Measurements from ENCODE around the gene L3MBTL4. TPM values are rescaled to one million over a fixed set of nuclear protein-coding genes. Genes with fewer than 3 reads are reported as not detected.

Gene L3MBTL4
- polyA plus RNA-seq, 1 of the 3 experiments (the other 2 are of a cell fraction), result 0.02 TPM

DNA sequence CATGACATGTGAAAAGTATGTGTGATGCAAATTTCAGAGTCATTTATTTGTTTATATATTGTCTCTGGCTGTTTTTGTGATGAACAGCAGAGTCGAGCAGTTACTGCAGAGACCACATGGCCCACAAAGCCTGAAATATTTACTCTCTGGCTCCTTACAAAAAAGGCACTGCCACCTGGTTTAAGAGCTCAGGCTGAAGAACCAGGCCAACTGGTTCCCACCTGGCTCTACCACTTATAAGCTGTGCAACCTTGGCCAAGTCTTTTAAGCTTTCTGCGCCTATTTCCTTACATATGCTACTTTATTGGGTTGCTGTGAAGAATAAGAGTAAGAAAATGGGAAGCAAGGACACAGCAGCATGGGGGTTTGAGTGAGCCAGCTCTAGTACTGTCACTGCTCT is 207.6 kb downstream of the L3MBTL4 start:
- WGBS (ENCODE audit: low lambda C conversion rate), result 46% methylated on average over 2 of the region's 2 CpGs
- Histone ChIP-seq H3K9ac (no peak overlapping the region), H3K79me2 (ENCODE audit: insufficient read depth) (no peaks in the 10 kb centered on the region), H4K20me1 (ENCODE audit: insufficient read depth) (no peaks in the 10 kb centered on the region), H2AFZ (ENCODE audit: low read depth) (no peak overlapping the region), H3K9me3 (no peaks in the 10 kb centered on the region), H3K9me2 (no peaks in the 10 kb centered on the region), H3K4me2 (no peak overlapping the region), H3K36me3 (replicated peaks in 1 of 2; ENCODE audit: control insufficient read depth in 1 of 2, insufficient read depth in 2 of 2, low read length in 1 of 2) (no peaks in the 10 kb centered on the region), H3F3A (replicated peaks; ENCODE audit: insufficient read depth) (no peaks in the 10 kb centered on the region), H3K27ac (ENCODE audit: low read depth in 2 of 2, low read length in 1 of 2) (no peak overlapping the region), H3K4me3 (ENCODE audit: low read depth in 2 of 2, low read length in 1 of 2) (no peak overlapping the region), H3K4me1 (ENCODE audit: control insufficient read depth in 1 of 2, insufficient read depth in 2 of 2, low read depth in 1 of 2, low read length in 1 of 2) (no peaks in the 10 kb centered on the region; a peak in 2 of 4 replicates), H3K27me3 (ENCODE audit: insufficient read depth) (no peaks in the 10 kb centered on the region)
- CTCF ChIA-PET, result interaction anchor here (1.0 kb wide), 1 partner anchor 328 kb away, joined by 4 read pairs; no protein-coding TSS in a partner anchor
- no peak for TF ChIP-seq YY1 (IDR thresholded peaks at IDR 0.05; ENCODE audit: low read depth)
- no peak for TF ChIP-seq CHD2 (IDR thresholded peaks at IDR 0.05; ENCODE audit: low read length, partially characterized antibody)
- no peak for TF ChIP-seq RXRA (IDR thresholded peaks at IDR 0.05; ENCODE audit: borderline replicate concordance, low read depth)
- TF ChIP-seq POLR2AphosphoS5 (IDR thresholded peaks at IDR 0.05; ENCODE audit: low read depth, low read length), result no peak
- no peak for TF ChIP-seq EP300 (IDR thresholded peaks at IDR 0.05; ENCODE audit: borderline replicate concordance in 1 of 2, low read depth in 1 of 2, low read length in 1 of 2)
- TF ChIP-seq, protein P1, sequence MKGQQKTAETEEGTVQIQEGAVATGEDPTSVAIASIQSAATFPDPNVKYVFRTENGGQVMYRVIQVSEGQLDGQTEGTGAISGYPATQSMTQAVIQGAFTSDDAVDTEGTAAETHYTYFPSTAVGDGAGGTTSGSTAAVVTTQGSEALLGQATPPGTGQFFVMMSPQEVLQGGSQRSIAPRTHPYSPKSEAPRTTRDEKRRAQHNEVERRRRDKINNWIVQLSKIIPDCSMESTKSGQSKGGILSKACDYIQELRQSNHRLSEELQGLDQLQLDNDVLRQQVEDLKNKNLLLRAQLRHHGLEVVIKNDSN (IDR thresholded peaks at IDR 0.05; ENCODE audit: borderline replicate concordance, low read depth), result no peak
- TF ChIP-seq FOXM1 (IDR thresholded peaks at IDR 0.05; ENCODE audit: low read depth), result no peak
- no peak for TF ChIP-seq CTCF (IDR thresholded peaks at IDR 0.05)
- TF ChIP-seq, protein P2, sequence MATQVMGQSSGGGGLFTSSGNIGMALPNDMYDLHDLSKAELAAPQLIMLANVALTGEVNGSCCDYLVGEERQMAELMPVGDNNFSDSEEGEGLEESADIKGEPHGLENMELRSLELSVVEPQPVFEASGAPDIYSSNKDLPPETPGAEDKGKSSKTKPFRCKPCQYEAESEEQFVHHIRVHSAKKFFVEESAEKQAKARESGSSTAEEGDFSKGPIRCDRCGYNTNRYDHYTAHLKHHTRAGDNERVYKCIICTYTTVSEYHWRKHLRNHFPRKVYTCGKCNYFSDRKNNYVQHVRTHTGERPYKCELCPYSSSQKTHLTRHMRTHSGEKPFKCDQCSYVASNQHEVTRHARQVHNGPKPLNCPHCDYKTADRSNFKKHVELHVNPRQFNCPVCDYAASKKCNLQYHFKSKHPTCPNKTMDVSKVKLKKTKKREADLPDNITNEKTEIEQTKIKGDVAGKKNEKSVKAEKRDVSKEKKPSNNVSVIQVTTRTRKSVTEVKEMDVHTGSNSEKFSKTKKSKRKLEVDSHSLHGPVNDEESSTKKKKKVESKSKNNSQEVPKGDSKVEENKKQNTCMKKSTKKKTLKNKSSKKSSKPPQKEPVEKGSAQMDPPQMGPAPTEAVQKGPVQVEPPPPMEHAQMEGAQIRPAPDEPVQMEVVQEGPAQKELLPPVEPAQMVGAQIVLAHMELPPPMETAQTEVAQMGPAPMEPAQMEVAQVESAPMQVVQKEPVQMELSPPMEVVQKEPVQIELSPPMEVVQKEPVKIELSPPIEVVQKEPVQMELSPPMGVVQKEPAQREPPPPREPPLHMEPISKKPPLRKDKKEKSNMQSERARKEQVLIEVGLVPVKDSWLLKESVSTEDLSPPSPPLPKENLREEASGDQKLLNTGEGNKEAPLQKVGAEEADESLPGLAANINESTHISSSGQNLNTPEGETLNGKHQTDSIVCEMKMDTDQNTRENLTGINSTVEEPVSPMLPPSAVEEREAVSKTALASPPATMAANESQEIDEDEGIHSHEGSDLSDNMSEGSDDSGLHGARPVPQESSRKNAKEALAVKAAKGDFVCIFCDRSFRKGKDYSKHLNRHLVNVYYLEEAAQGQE (IDR thresholded peaks at IDR 0.05; ENCODE audit: low read depth, low read length), result no peak
- TF ChIP-seq FOXJ3 (CRISPR knock-in tag; IDR thresholded peaks at IDR 0.05), result no peak
- TF ChIP-seq MAX (IDR thresholded peaks at IDR 0.05; ENCODE audit: low read depth), result no peak
- TF ChIP-seq SMC3 (IDR thresholded peaks at IDR 0.05; ENCODE audit: low read depth, low read length), result no peak
- TF ChIP-seq TAF1 (IDR thresholded peaks at IDR 0.05; ENCODE audit: borderline replicate concordance, low read depth, low read length), result no peak
- TF ChIP-seq RFX5 (IDR thresholded peaks at IDR 0.05; ENCODE audit: low read length), result no peak
- TF ChIP-seq, protein P3, sequence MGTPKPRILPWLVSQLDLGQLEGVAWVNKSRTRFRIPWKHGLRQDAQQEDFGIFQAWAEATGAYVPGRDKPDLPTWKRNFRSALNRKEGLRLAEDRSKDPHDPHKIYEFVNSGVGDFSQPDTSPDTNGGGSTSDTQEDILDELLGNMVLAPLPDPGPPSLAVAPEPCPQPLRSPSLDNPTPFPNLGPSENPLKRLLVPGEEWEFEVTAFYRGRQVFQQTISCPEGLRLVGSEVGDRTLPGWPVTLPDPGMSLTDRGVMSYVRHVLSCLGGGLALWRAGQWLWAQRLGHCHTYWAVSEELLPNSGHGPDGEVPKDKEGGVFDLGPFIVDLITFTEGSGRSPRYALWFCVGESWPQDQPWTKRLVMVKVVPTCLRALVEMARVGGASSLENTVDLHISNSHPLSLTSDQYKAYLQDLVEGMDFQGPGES (IDR thresholded peaks at IDR 0.05; ENCODE audit: low read depth, low read length), result no peak
- DNase-seq, result no peak
- POLR2A ChIA-PET, result no interaction called here

All from SK-N-SH (cell line).